K562 (cell line): Measurements from ENCODE around the gene CLIP2. TPM values are rescaled to one million over a fixed set of nuclear protein-coding genes. Genes with fewer than 3 reads are reported as not detected.
A peak's percentile ranks its signal among the peaks of the same experiment; 100 is the strongest.

Experiments
- BHLHE40 ChIP-seq: IDR thresholded peaks from 2 replicates; pipeline ENCODE4 v1.6.1; 2011; ENCODE audit warnings: low read length, improper control_type of control experiment
- E4F1 ChIP-seq: fragments of 250-450 bp; sonication (Bioruptor Pico); IDR thresholded peaks from 2 replicates; pipeline ENCODE4 v1.5.0; 2021; ENCODE audit warnings: mild to moderate bottlenecking, borderline replicate concordance
- EHMT2 ChIP-seq: fragments of 450-650 bp; IDR thresholded peaks from 2 replicates; pipeline ENCODE4 v1.6.1; 2018; ENCODE audit warnings: antibody characterized with exemption
- ETV5 ChIP-seq: sonication (generic); formaldehyde crosslinking; IDR thresholded peaks from 2 replicates; pipeline ENCODE4 v1.4.0; 2020; ENCODE audit warnings: low read depth, mild to moderate bottlenecking, missing genetic modification reagents
- FOXK1 ChIP-seq: sonication (generic); formaldehyde crosslinking; IDR thresholded peaks from 2 replicates; pipeline ENCODE4 v1.8.0; 2022; ENCODE audit warnings: missing genetic modification reagents, mild to moderate bottlenecking, borderline replicate concordance
- MLX ChIP-seq, 2 experiments: fragments of 450-650 bp in 1 of 2; sonication (generic) in 1 of 2; formaldehyde crosslinking; conservative IDR thresholded peaks; 2 replicates each; pipeline versions ENCODE4 v1.4.0 to v1.8.1; 2020 to 2022; ENCODE audit warnings: mild to moderate bottlenecking in 1 of 2, missing genetic modification reagents in 1 of 2
- NKRF ChIP-seq: fragments of 450-650 bp; IDR thresholded peaks from 2 replicates; pipeline ENCODE4 v1.6.1; 2016; ENCODE audit warnings: borderline replicate concordance
- PML ChIP-seq: IDR thresholded peaks from 2 replicates; pipeline ENCODE4 v1.6.1; 2012; ENCODE audit warnings: low read length, inconsistent platforms
- SMAD2 ChIP-seq: fragments of 150-350 bp; IDR thresholded peaks from 2 replicates; pipeline ENCODE4 v1.6.1; 2014; ENCODE audit warnings: low read depth, mild to moderate bottlenecking, low read length
- SMARCE1 ChIP-seq: fragments of 450-650 bp; IDR thresholded peaks from 2 replicates; pipeline ENCODE4 v1.7.1; 2016; ENCODE audit warnings: mild to moderate bottlenecking
- SREBF2 ChIP-seq: sonication (generic); formaldehyde crosslinking; IDR thresholded peaks from 2 replicates; pipeline ENCODE4 v1.4.0; 2020; ENCODE audit warnings: mild to moderate bottlenecking, missing genetic modification reagents
- THRAP3 ChIP-seq: fragments of 450-650 bp; IDR thresholded peaks from 2 replicates; pipeline ENCODE4 v1.6.1; 2016; ENCODE audit warnings: mild to moderate bottlenecking, inconsistent platforms, borderline replicate concordance
- VEZF1 ChIP-seq: fragments of 200-800 bp; sonication (Bioruptor generic); IDR thresholded peaks from 2 replicates; pipeline ENCODE4 v1.6.1; 2017; ENCODE audit warnings: missing genetic modification characterization, missing compliant biosample characterization
- XRCC5 ChIP-seq: fragments of 200-400 bp; formaldehyde crosslinking; IDR thresholded peaks from 2 replicates; pipeline ENCODE4 v1.6.1; 2017; ENCODE audit warnings: low read depth, mild to moderate bottlenecking, low read length
- ZBTB49 ChIP-seq: sonication (generic); formaldehyde crosslinking; IDR thresholded peaks from 2 replicates; pipeline ENCODE4 v1.8.0; 2022; ENCODE audit warnings: missing genetic modification reagents, mild to moderate bottlenecking, borderline replicate concordance
- ZNF12 ChIP-seq: sonication (generic); formaldehyde crosslinking; IDR thresholded peaks from 2 replicates; pipeline ENCODE4 v1.4.0; 2020; ENCODE audit warnings: mild to moderate bottlenecking, missing genetic modification reagents
- ZNF133 ChIP-seq: fragments of 250-450 bp; sonication (Bioruptor Pico); IDR thresholded peaks from 2 replicates; pipeline ENCODE4 v1.4.0; 2020; ENCODE audit warnings: mild to moderate bottlenecking
- polyA plus RNA-seq, 8 experiments: library from polyadenylated mRNA; depleted of rRNA in 4 of 8; stranded (reverse) in 5 of 8; unstranded in 3 of 8; fragments of >200 nt; fragmentation: Nextera tagmentation in 2 of 8; fragmentation: Illumina TruSeq in 1 of 8; extraction: Ambion mirVana in 2 of 8; extraction: Trizol in 1 of 8; gene quantifications; 2 replicates each; pipeline versions ENCODE4 v1.2.1 to v1.2.3, GENCODE V29; 2011 to 2014; ENCODE audit warnings: inconsistent platforms in 1 of 8, missing spikeins in 1 of 8
- total RNA-seq, 7 experiments: library from RNA; depleted of rRNA in 6 of 7; stranded (reverse); fragments of >200 nt in 6 of 7; fragmentation: Illumina TruSeq in 2 of 7; extraction: Trizol in 2 of 7; gene quantifications; 2 replicates each; pipeline versions ENCODE4 v1.2.1 to v1.2.3, GENCODE V29; 2011 to 2021; ENCODE audit warnings: low replicate concordance in 1 of 7

The CLIP2 gene
- total and polyA plus RNA-seq, 9 of the 15 experiments (the other 6 are each of a cell fraction or from before 2014, with no cell fraction given): 0.07 to 5.4 (median 2.1) TPM

- TF ChIP-seq ZBTB49 (CRISPR knock-in tag) (no peak), ETV5 (CRISPR knock-in tag) (peak; percentile 90), FOXK1 (CRISPR knock-in tag) (no peak), SREBF2 (no peak), ZNF133 (CRISPR knock-in tag) (no peak), MLX (CRISPR knock-in tag; conservative IDR thresholded peaks at IDR 0.05) (no peak), E4F1 (0 out of 2 replicates have a peak, but pooled peaks have one; percentile 71), PML (no peak), THRAP3 (no peak), ZNF12 (CRISPR knock-in tag) (no peak), SMARCE1 (peak; percentile 85), SMAD2 (no peak), XRCC5 (no peak), BHLHE40 (no peak), VEZF1 (CRISPR knock-in tag) (peak; percentile 51; the same call in 1 of the 2 replicates), NKRF (no peak), EHMT2 (peak; percentile 78; the same call in 1 of the 2 replicates)
Observed at GRCh38 chr7:74272305-74273038, 16.7 kb upstream of the CLIP2 start (continued).
